ENCODE measurements around the gene CRIP2.

Gene CRIP2

GRCh38 chr14:105432657-105433056, 42.0 kb upstream of the CRIP2 start:
- H3K27ac ChIP-seq: no peak overlapping the region

GRCh38 chr14:105433161-105433605, 41.4 kb upstream of the CRIP2 start:
- TF ChIP-seq CTCF (IDR thresholded peaks at IDR 0.05): no peak
- Histone ChIP-seq H3K27ac (no peak overlapping the region), H3K4me3 (ENCODE audit: low read depth, low read length) (no peak overlapping the region), H3K4me1 (no peaks in the 10 kb centered on the region), H3K9me3 (ENCODE audit: control insufficient read depth, low read length) (no peaks in the 10 kb centered on the region), H3K4me2 (ENCODE audit: low read length) (no peak overlapping the region), H3K27me3 (ENCODE audit: control insufficient read depth, insufficient read depth, low read length) (no peaks in the 10 kb centered on the region), H3K79me2 (peaks cover 39% of the 10 kb centered on the region), H3K9ac (no peak overlapping the region), H2AFZ (no peak overlapping the region), H3K36me3 (ENCODE audit: control insufficient read depth, insufficient read depth, low read length) (no peaks in the 10 kb centered on the region)

More at GRCh38 chr14:105432657-105433056, 42.0 kb upstream of the CRIP2 start:
- TF ChIP-seq CTCF (IDR thresholded peaks at IDR 0.05): no peak
- no peak overlapping the region for H3K4me2 ChIP-seq (ENCODE audit: low read length)
- H2AFZ ChIP-seq: no peak overlapping the region
- H3K9me3 ChIP-seq (ENCODE audit: control insufficient read depth, low read length): no peaks in the 10 kb centered on the region
- H3K9ac ChIP-seq: no peak overlapping the region
- no peak overlapping the region for H3K4me3 ChIP-seq (ENCODE audit: low read depth, low read length)
- no peaks in the 10 kb centered on the region for H3K4me1 ChIP-seq
- H3K79me2 ChIP-seq: peaks cover 34% of the 10 kb centered on the region
- H3K27me3 ChIP-seq (ENCODE audit: control insufficient read depth, insufficient read depth, low read length): no peaks in the 10 kb centered on the region
- H3K36me3 ChIP-seq (ENCODE audit: control insufficient read depth, insufficient read depth, low read length): no peaks in the 10 kb centered on the region

GRCh38 chr14:105436402-105436801, 38.2 kb upstream of the CRIP2 start:
- Histone ChIP-seq H3K4me2 (ENCODE audit: low read length) (no peak overlapping the region), H3K27ac (no peak overlapping the region), H3K79me2 (peaks cover 61% of the 10 kb centered on the region), H3K9ac (no peak overlapping the region), H3K9me3 (ENCODE audit: control insufficient read depth, low read length) (no peaks in the 10 kb centered on the region), H3K36me3 (ENCODE audit: control insufficient read depth, insufficient read depth, low read length) (no peaks in the 10 kb centered on the region), H3K4me1 (no peaks in the 10 kb centered on the region), H3K4me3 (ENCODE audit: low read depth, low read length) (no peak overlapping the region), H2AFZ (no peak overlapping the region), H3K27me3 (ENCODE audit: control insufficient read depth, insufficient read depth, low read length) (no peaks in the 10 kb centered on the region)
- no peak for TF ChIP-seq CTCF (IDR thresholded peaks at IDR 0.05)

- no peaks in the 10 kb centered on the region for H3K9me3 ChIP-seq (ENCODE audit: control insufficient read depth, low read length)
- H3K27me3 ChIP-seq (ENCODE audit: control insufficient read depth, insufficient read depth, low read length): no peaks in the 10 kb centered on the region
- no peaks in the 10 kb centered on the region for H3K4me1 ChIP-seq
- H3K36me3 ChIP-seq (ENCODE audit: control insufficient read depth, insufficient read depth, low read length): no peaks in the 10 kb centered on the region
- H3K4me3 ChIP-seq (ENCODE audit: low read depth, low read length): no peak overlapping the region
- no peak overlapping the region for H3K4me2 ChIP-seq (ENCODE audit: low read length)
- H2AFZ ChIP-seq: no peak overlapping the region
- H3K9ac ChIP-seq: no peak overlapping the region
- no peak overlapping the region for H3K27ac ChIP-seq
- no peak for TF ChIP-seq CTCF (IDR thresholded peaks at IDR 0.05)
- peaks cover 61% of the 10 kb centered on the region for H3K79me2 ChIP-seq
These were observed 37.5 kb upstream of the CRIP2 start for GRCh38 chr14:105436891-105437722.

Measured in parathyroid adenoma (tissue), 2 donors.